RWPE1 (cell line): ENCODE measurements around the gene SCGB3A1.
A peak's percentile ranks its signal among the peaks of the same experiment; 100 is the strongest.

ENCODE experiments used
- CTCF ChIA-PET: fragments of 350-600 bp; sonication (Branson Sonifier 250); formaldehyde crosslinking; extraction: SDS; loops from one replicate; lab custom pipeline; 2021; lab: Yijun Ruan, JAX
- POLR2A ChIA-PET: fragments of 400-600 bp; formaldehyde crosslinking; extraction: SDS; loops from one replicate; lab custom pipeline; 2020; ENCODE audit warnings: antibody characterized with exemption; ENCODE audit not compliant: low non-redundant PET; lab: Yijun Ruan, JAX
- DNase-seq: peaks from one replicate; pipeline ENCODE4 v3.0.0; 2012; ENCODE audit warnings: low spot score
- H3K27ac ChIP-seq: fragments of 450-650 bp; 2 replicates; pipeline ENCODE4 v1.5.1; 2017
- TF ChIP-seq, protein P1 (sequence below): fragments of 450-650 bp; conservative IDR thresholded peaks from 2 replicates; pipeline ENCODE4 v1.5.1; 2017; ENCODE audit warnings: low read depth, mild to moderate bottlenecking

The SCGB3A1 gene

DNA sequence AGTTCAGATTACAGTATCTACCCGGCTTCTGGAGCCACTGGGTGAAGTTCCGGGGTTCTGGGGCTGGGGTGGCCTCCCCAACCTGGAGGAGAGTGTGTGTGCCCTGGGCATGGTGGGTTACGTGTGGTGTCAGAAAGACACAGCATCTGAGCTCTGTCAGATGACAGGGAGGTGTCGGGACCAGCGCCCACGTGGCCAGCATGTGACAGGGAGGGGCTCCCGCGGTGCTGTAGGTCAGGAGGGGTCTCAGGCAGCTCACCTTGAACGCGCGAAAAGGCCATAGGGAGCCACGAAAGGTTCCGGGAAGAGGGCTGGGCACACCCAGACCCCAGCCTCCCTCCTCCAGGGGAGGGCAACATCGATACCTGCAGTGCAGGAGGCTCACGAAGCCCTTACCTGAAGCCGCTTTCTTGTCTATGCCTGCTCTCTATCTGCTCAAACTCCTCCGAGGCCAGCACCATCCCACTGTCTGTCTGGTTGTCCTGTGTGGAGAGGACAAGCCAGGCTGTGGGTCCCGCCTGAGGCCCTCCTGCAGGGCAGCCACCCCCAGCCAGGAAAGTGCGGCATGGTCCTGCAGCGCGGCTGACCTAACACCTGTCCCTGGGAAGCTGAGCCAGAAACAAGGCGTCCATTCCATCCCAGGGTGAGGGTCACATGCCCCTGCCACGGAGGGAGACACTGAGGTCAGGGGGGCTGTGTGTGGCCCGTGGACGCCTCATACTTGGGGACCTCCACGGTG is 17.4 kb upstream of the SCGB3A1 start:
- CTCF ChIA-PET = interaction anchor here (0.9 kb wide), 1 partner anchor 10 kb away, joined by 4 read pairs; no protein-coding TSS in a partner anchor
- TF ChIP-seq, protein P1, sequence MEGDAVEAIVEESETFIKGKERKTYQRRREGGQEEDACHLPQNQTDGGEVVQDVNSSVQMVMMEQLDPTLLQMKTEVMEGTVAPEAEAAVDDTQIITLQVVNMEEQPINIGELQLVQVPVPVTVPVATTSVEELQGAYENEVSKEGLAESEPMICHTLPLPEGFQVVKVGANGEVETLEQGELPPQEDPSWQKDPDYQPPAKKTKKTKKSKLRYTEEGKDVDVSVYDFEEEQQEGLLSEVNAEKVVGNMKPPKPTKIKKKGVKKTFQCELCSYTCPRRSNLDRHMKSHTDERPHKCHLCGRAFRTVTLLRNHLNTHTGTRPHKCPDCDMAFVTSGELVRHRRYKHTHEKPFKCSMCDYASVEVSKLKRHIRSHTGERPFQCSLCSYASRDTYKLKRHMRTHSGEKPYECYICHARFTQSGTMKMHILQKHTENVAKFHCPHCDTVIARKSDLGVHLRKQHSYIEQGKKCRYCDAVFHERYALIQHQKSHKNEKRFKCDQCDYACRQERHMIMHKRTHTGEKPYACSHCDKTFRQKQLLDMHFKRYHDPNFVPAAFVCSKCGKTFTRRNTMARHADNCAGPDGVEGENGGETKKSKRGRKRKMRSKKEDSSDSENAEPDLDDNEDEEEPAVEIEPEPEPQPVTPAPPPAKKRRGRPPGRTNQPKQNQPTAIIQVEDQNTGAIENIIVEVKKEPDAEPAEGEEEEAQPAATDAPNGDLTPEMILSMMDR = no peak
- no peak overlapping the region for H3K27ac ChIP-seq
- POLR2A ChIA-PET = no interaction called here
- DNase-seq = no peak

DNA sequence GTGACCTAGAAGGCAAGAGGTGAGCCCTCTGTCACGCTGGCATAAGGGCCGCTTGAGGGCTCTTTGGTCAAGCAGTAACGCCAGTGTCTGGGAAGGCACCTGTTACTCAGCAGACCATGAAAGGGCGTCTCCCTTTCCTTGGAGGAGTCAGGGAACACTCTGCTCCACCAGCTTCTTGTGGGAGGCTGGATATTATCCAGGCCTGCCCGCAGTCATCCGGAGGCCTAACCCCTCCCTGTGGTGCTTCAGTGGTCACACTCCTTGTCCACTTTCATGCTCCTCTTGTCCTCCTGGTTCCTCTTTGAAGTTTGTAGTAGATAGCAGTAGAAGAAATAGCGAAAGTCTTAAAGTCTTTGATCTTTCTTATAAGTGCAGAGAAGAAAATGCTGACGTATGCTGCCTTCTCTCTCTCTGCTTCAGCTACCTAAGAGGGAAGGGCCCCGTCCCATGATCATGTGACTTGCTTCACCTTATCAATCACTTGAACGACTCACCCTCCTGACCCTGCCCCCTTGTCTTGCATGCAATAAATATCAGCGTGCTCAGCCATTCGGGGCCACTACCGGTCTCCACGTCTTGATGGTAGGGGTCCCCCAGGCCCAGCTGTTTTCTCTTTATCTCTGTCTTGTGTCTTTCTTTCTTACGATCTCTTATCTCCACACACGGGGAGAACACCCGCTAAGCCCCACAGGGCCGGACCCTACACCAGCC is 16.7 kb upstream of the SCGB3A1 start:
- H3K27ac ChIP-seq = no peak overlapping the region
- TF ChIP-seq, protein P1 = no peak
- ChIA-PET POLR2A (interaction anchor here (0.6 kb wide), 1 partner anchor 26 kb away, joined by 10 read pairs; no protein-coding TSS in a partner anchor), CTCF (no interaction called here)
- DNase-seq = no peak

DNA sequence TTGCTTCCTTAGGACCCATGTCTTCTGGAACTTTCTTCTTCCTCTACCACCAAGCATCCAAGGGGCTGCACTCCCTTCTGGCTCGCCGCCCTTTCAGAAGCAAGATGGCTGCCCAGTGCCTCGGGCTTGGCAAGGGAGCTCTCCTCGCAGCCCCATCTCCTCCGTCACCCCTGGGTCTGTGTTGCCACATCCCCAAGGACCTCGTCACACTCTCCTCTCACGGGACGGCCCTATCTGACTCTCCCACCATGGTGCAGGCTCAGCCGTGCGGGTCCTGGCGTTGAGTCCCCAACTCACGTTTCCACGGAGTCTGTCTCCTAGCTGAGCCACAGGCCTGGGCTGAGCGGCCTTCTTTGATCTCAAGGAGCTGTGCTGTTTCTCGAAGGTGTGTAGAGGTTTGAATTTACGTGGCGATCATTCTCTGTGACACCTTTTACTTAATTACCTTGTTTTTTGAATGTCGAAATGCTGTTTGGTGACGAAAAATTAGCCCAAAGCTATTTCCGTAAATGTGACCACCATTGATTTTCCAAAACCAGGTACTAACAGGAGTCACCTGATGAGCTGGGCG is 15.0 kb upstream of the SCGB3A1 start:
- POLR2A ChIA-PET = no interaction called here
- H3K27ac ChIP-seq = no peak overlapping the region
- DNase-seq = no peak
- CTCF ChIA-PET = interaction anchor here (0.6 to 1.8 kb wide), 18 partner anchors 9 to 567 kb away, joined by 3 to 8 read pairs (median 4); partner anchors contain the start of genes CNOT6 and FLT4
- TF ChIP-seq, protein P1 = peak; percentile 39

DNA sequence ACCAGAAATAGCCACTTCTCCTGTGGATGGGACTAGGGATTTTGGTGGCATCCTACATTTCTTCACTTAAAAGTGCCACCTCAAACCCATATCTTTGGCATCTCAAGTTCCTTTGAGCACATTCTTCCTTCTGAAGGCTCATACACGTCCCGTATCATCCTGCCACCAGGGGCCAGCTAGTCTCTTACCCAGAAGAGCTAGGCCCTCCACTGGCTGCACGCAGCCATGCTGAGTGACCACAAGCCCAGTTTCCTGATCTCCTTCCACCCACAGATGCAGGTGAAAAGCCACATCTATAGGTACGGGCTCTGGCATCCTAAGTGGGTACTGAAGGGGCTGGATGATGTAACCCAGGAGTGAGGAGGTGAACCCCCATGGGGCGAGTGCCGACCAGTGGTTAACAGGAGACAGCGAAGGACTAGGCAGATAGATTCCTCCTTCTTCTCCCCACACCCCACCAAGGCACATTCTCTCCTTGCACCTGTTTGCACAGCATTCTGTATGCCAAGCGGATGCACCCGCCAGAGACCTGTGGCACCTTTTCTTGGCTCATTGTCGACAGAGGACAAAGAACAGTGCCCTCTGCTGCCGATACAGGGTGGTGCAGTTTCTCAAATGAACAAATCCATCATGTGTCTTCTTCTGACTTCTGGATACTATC is 14.4 kb upstream of the SCGB3A1 start:
- POLR2A ChIA-PET = no interaction called here
- peak; percentile 60 for DNase-seq
- H3K27ac ChIP-seq = no peak overlapping the region
- TF ChIP-seq, protein P1 = peak; percentile 87
- CTCF ChIA-PET = interaction anchor here (0.6 to 1.8 kb wide), 15 partner anchors 10 to 488 kb away, joined by 3 to 8 read pairs (median 4); partner anchors contain the start of genes CNOT6 and FLT4

DNA sequence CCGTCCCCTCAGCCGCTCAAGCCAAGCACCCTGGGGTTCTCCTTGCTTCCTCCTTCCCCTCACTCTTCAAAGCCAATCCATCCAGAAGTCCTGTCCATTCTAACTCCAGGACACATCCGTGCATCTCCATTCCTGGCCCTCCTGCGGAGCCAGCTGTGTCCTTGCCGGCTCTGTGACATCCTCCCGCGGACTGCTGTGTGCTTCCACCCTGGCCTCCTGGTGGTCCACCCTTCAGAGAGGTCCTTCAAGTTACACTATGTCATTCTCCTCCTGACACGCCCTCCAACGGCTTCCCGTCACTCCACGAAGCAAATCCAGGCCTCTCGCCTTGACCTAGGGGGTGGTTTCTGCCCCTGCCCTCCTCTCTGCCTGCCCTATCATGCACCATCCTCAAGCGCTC is 13.0 kb upstream of the SCGB3A1 start:
- POLR2A ChIA-PET = no interaction called here
- CTCF ChIA-PET = interaction anchor here (0.6 to 1.3 kb wide), 2 partner anchors 311 to 674 kb away, joined by 3 to 5 read pairs; no protein-coding TSS in a partner anchor
- TF ChIP-seq, protein P1 = no peak
- no peak overlapping the region for H3K27ac ChIP-seq
- no peak for DNase-seq
